Measurements from ENCODE around the gene BMPER.

BMPER gene

GRCh38 chr7:34115503-34115902 is 210.2 kb downstream of the BMPER start:
- in situ Hi-C loops (cut with MboI; ENCODE audit: low sequenced_read_pairs, unreplicated experiment) = no loop called here
- TF ChIP-seq, protein P1, sequence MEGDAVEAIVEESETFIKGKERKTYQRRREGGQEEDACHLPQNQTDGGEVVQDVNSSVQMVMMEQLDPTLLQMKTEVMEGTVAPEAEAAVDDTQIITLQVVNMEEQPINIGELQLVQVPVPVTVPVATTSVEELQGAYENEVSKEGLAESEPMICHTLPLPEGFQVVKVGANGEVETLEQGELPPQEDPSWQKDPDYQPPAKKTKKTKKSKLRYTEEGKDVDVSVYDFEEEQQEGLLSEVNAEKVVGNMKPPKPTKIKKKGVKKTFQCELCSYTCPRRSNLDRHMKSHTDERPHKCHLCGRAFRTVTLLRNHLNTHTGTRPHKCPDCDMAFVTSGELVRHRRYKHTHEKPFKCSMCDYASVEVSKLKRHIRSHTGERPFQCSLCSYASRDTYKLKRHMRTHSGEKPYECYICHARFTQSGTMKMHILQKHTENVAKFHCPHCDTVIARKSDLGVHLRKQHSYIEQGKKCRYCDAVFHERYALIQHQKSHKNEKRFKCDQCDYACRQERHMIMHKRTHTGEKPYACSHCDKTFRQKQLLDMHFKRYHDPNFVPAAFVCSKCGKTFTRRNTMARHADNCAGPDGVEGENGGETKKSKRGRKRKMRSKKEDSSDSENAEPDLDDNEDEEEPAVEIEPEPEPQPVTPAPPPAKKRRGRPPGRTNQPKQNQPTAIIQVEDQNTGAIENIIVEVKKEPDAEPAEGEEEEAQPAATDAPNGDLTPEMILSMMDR (IDR thresholded peaks at IDR 0.05; ENCODE audit: borderline replicate concordance, control extremely low read depth, extremely low read depth, insufficient read depth, missing control alignments) = no peak
- no peak for DNase-seq (ENCODE audit: low spot score)

DNA sequence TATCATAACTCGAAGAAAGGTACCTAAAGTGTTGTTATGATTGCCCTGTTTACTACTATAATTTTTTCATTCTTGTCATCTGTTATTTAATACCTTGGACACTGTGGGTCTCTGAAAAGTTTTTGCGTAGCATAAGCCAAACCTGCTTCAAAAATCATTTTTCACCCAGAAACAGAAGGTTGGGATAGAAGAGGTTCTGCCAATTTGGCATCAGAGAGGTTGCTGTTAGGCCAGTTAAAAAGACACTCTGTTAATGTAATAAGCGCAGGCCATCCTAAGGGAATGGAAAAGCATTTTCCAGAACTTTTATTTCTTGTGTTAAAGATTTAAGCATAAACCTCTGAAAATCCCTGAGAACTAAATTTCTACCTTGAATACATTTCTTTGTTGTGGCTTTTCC is 212.2 kb downstream of the BMPER start:
- DNase-seq (ENCODE audit: low spot score) = no peak
- in situ Hi-C loops (cut with MboI; ENCODE audit: low sequenced_read_pairs, unreplicated experiment) = no loop called here
- TF ChIP-seq, protein P1 (IDR thresholded peaks at IDR 0.05; ENCODE audit: borderline replicate concordance, control extremely low read depth, extremely low read depth, insufficient read depth, missing control alignments) = no peak

- DNase-seq (ENCODE audit: low spot score) = no peak
- TF ChIP-seq, protein P1 (IDR thresholded peaks at IDR 0.05; ENCODE audit: borderline replicate concordance, control extremely low read depth, extremely low read depth, insufficient read depth, missing control alignments) = no peak
- in situ Hi-C loops (cut with MboI; ENCODE audit: low sequenced_read_pairs, unreplicated experiment) = no loop called here
These were observed 216.0 kb downstream of the BMPER start for GRCh38 chr7:34121366-34121765.

GRCh38 chr7:34123316-34123715 is 218.0 kb downstream of the BMPER start:
- TF ChIP-seq, protein P1 (IDR thresholded peaks at IDR 0.05; ENCODE audit: borderline replicate concordance, control extremely low read depth, extremely low read depth, insufficient read depth, missing control alignments) = no peak
- no peak for DNase-seq (ENCODE audit: low spot score)
- in situ Hi-C loops (cut with MboI; ENCODE audit: low sequenced_read_pairs, unreplicated experiment) = no loop called here

- no peak for DNase-seq (ENCODE audit: low spot score)
- in situ Hi-C loops (cut with MboI; ENCODE audit: low sequenced_read_pairs, unreplicated experiment) = no loop called here
- TF ChIP-seq, protein P1 (IDR thresholded peaks at IDR 0.05; ENCODE audit: borderline replicate concordance, control extremely low read depth, extremely low read depth, insufficient read depth, missing control alignments) = no peak
These were observed 219.4 kb downstream of the BMPER start for GRCh38 chr7:34124765-34125164.

DNA sequence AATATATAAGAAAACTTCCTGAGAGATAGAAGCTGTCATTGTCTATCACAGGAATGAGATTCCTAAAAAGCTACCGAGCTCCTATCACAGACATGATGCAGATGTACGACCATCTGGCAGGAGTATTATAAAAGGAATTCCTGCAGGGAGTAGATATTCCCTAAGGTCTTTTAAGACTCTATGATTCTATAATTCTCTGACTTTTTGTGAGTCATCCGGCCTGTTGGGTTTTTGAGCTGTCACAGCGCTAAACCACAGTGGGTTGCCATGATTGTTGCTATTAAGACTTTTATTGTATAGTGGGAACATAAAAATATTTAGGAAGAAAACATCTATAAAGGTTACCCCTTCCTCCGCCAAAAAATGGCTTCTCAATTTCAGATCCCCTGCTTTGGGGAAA is 223.4 kb downstream of the BMPER start:
- in situ Hi-C loops (cut with MboI; ENCODE audit: low sequenced_read_pairs, unreplicated experiment) = no loop called here
- no peak for DNase-seq (ENCODE audit: low spot score)
- TF ChIP-seq, protein P1 (IDR thresholded peaks at IDR 0.05; ENCODE audit: borderline replicate concordance, control extremely low read depth, extremely low read depth, insufficient read depth, missing control alignments) = no peak

Measured in GM13976 (cell line).